ENCODE results near the gene SCUBE1. TPM values are rescaled to one million over a fixed set of nuclear protein-coding genes. Genes with fewer than 3 reads are reported as not detected.

The SCUBE1 gene
- total and polyA plus RNA-seq, 2 of the 8 experiments (the other 6 are each of a cell fraction or from before 2014, with no cell fraction given), result 2.3 to 4.9 TPM

DNA sequence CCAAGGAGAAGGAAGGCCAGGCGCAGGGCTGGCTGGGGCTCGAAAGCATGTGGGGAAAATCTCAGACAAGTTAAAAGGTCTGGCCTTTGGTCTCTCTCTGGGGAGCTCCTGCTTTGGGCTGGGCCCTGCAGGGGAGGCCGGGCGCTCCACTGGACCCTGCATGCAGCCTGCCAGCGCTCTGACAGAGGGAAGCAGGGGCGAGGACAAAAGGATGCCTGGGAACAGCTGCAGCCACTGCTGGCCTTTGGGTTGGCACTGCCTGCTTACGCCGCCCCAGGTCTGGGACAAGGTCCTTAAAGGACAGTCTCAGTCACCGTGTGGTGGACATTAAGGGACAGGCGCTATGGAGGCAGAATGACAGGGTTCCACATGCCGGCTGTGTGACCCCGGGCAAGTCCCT, 99.8 kb downstream of the SCUBE1 start:
- no peak overlapping the region for H3K14ac ChIP-seq (ENCODE audit: insufficient read length)
- no peak overlapping the region for H2BK5ac ChIP-seq (ENCODE audit: low read depth, low read length)
- H4K20me1 ChIP-seq (replicated peaks in 1 of 2; ENCODE audit: control insufficient read depth in 1 of 2, insufficient read depth in 2 of 2, low read length in 2 of 2), result no peaks in the 10 kb centered on the region
- H3K23me2 ChIP-seq (ENCODE audit: low read depth, low read length), result no peaks in the 10 kb centered on the region
- H3K9me3 ChIP-seq (ENCODE audit: insufficient read depth in 2 of 2, low read depth in 1 of 2, low read length in 1 of 2), result no peaks in the 10 kb centered on the region
- H2AK5ac ChIP-seq (ENCODE audit: low read depth, low read length), result no peak overlapping the region
- H3K79me1 ChIP-seq (ENCODE audit: low read depth, low read length), result no peaks in the 10 kb centered on the region
- H3K79me2 ChIP-seq (ENCODE audit: control insufficient read depth in 1 of 2, insufficient read depth in 2 of 2, low read length in 2 of 2), result no peaks in the 10 kb centered on the region
- 80% methylated on average over 12 of the region's 12 CpGs; no CpG with 5 or more reads in 1 of the 2 experiments for WGBS, 2 experiments (ENCODE audit: extremely low coverage in 1 of 2, insufficient coverage in 1 of 2, insufficient read length in 1 of 2, insufficient replicate concordance in 2 of 2, low coverage in 1 of 2, low lambda C conversion rate in 2 of 2, missing lambda C conversion rate in 1 of 2)
- POLR2A ChIA-PET (ENCODE audit: partially characterized antibody), result no interaction called here
- no peak overlapping the region for H4K8ac ChIP-seq (ENCODE audit: extremely low read depth, insufficient read depth, low read length)
- no peak overlapping the region for H2BK12ac ChIP-seq (ENCODE audit: low read depth, low read length)
- no peak overlapping the region for H3K4me2 ChIP-seq (ENCODE audit: insufficient read depth in 1 of 2, low read depth in 2 of 2, low read length in 2 of 2)
- no peak overlapping the region for H2BK120ac ChIP-seq (replicated peaks; ENCODE audit: low read depth, low read length)
- H4K91ac ChIP-seq (replicated peaks; ENCODE audit: insufficient read length, low read length), result no peak overlapping the region
- no peaks in the 10 kb centered on the region for H3K36me3 ChIP-seq (ENCODE audit: control insufficient read depth in 2 of 4, insufficient read depth in 4 of 4, low read length in 3 of 4)
- H3K18ac ChIP-seq (ENCODE audit: extremely low read depth, low read length), result no peak overlapping the region
- H3K9ac ChIP-seq (replicated peaks in 1 of 4; ENCODE audit: extremely low read depth in 1 of 4, low read depth in 3 of 4, low read length in 3 of 4), result no peak overlapping the region
- H2AFZ ChIP-seq (ENCODE audit: low read length), result no peak overlapping the region
- H3K4ac ChIP-seq (replicated peaks; ENCODE audit: insufficient read length, low read depth, low read length), result no peak overlapping the region
- DNase-seq (ENCODE audit: low read depth in 1 of 2, low spot score in 2 of 2) (no peak), FAIRE-seq (no peak)
- H4K5ac ChIP-seq (ENCODE audit: insufficient read length, low read depth, low read length), result no peak overlapping the region
- H3K23ac ChIP-seq (ENCODE audit: insufficient read length), result no peak overlapping the region
- H3K27ac ChIP-seq (ENCODE audit: low read depth, low read length), result no peak overlapping the region
- H2BK15ac ChIP-seq (ENCODE audit: low read length), result no peak overlapping the region
- CTCF ChIA-PET (ENCODE audit: partially characterized antibody), result interaction anchor here (1.0 to 26.8 kb wide), 10 partner anchors 9 to 185 kb away, joined by 3 to 388 read pairs (median 4); no protein-coding TSS in a partner anchor
- H3K27me3 ChIP-seq (replicated peaks in 1 of 4; ENCODE audit: control insufficient read depth in 3 of 4, extremely low read depth in 1 of 4, insufficient read depth in 3 of 4, low read length in 3 of 4), result no peaks in the 10 kb centered on the region
- H3K4me1 ChIP-seq (replicated peaks in 1 of 4; ENCODE audit: control insufficient read depth in 3 of 4, insufficient read depth in 4 of 4, low read length in 3 of 4), result no peaks in the 10 kb centered on the region; a peak in 1 of 7 replicates
- no peak overlapping the region for H3K56ac ChIP-seq (replicated peaks; ENCODE audit: insufficient read length, low read depth, low read length)
- H2BK20ac ChIP-seq (ENCODE audit: low read length), result no peak overlapping the region
- TF ChIP-seq SP2 (IDR thresholded peaks at IDR 0.05; ENCODE audit: low read length) (no peak), POLR2A (IDR thresholded peaks at IDR 0.05; ENCODE audit: control extremely low read depth in 1 of 2, low read depth in 2 of 2, low read length in 2 of 2) (no peak), CHD1 (IDR thresholded peaks at IDR 0.05; ENCODE audit: low read depth, low read length) (no peak), BCL11A (IDR thresholded peaks at IDR 0.05; ENCODE audit: low read depth in 2 of 2, low read length in 2 of 2) (no peak), JUND (IDR thresholded peaks at IDR 0.05; ENCODE audit: low read length) (no peak), POU5F1 (IDR thresholded peaks at IDR 0.05; ENCODE audit: low read depth, low read length) (no peak), TCF12 (IDR thresholded peaks at IDR 0.05; ENCODE audit: low read depth, low read length) (no peak), KDM4A (IDR thresholded peaks at IDR 0.05; ENCODE audit: low read depth, low read length, severe bottlenecking) (no peak), EZH2 (IDR thresholded peaks at IDR 0.05; ENCODE audit: low read depth, low read length, severe bottlenecking) (no peak), KDM5A (IDR thresholded peaks at IDR 0.05; ENCODE audit: low read length) (no peak)
- TF ChIP-seq, protein P1, sequence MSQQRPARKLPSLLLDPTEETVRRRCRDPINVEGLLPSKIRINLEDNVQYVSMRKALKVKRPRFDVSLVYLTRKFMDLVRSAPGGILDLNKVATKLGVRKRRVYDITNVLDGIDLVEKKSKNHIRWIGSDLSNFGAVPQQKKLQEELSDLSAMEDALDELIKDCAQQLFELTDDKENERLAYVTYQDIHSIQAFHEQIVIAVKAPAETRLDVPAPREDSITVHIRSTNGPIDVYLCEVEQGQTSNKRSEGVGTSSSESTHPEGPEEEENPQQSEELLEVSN (IDR thresholded peaks at IDR 0.05), result no peak
- H3K4me3 ChIP-seq (ENCODE audit: extremely low read depth in 1 of 4, insufficient read depth in 2 of 4, low read depth in 3 of 4, low read length in 4 of 4), result no peak overlapping the region
